Keratinocyte (primary cell): ENCODE measurements around the gene GAB1. TPM values are rescaled to one million over a fixed set of nuclear protein-coding genes. Genes with fewer than 3 reads are reported as not detected.
A peak's percentile ranks its signal among the peaks of the same experiment; 100 is the strongest.

ENCODE experiments used
- DNase-seq: peaks from one replicate; pipeline ENCODE4 v3.0.0-alpha.2; 2011; ENCODE audit warnings: low read depth, missing footprints, low spot score
- FAIRE-seq: peaks from 2 replicates; lab custom pipeline; 2011; peaks lifted over from hg19 to GRCh38; lab: Jason Lieb, UNC
- H2AFZ ChIP-seq: 2 replicates; pipeline ENCODE4 v1.6.0; 2012; ENCODE audit warnings: low read length, control low read depth, inconsistent platforms; ENCODE audit not compliant: control insufficient read depth
- H3K27ac ChIP-seq: 2 replicates; pipeline ENCODE4 v1.5.1; 2011; ENCODE audit warnings: low read length; ENCODE audit not compliant: control insufficient read depth, insufficient read depth
- H3K27me3 ChIP-seq: 3 replicates; pipeline ENCODE4 v1.6.0; 2011; ENCODE audit warnings: low read length; ENCODE audit not compliant: control insufficient read depth, insufficient read depth; ENCODE audit errors: extremely low read depth
- H3K36me3 ChIP-seq, 2 experiments: 2 replicates in 1 of 2; 3 replicates in 1 of 2; pipeline ENCODE4 v1.5.1; 2011; ENCODE audit warnings: low read length in 2 of 2, mild to moderate bottlenecking in 1 of 2; ENCODE audit not compliant: control insufficient read depth in 2 of 2, insufficient read depth in 2 of 2; ENCODE audit errors: extremely low read depth in 1 of 2
- H3K4me1 ChIP-seq: 3 replicates; pipeline ENCODE4 v1.5.1; 2011; ENCODE audit warnings: low read length; ENCODE audit not compliant: control insufficient read depth, insufficient read depth; ENCODE audit errors: extremely low read depth
- H3K4me2 ChIP-seq: 3 replicates; pipeline ENCODE4 v1.6.0; 2011; ENCODE audit warnings: low read depth, low read length; ENCODE audit not compliant: control insufficient read depth, insufficient read depth; ENCODE audit errors: extremely low read depth
- H3K4me3 ChIP-seq, 3 experiments: fragments of 200-600 bp in 1 of 3; sonication (generic) in 1 of 3; 2 replicates in 2 of 3; 3 replicates in 1 of 3; pipeline ENCODE4 v1.5.1; 2011 to 2016; ENCODE audit warnings: low read length in 3 of 3, mild to moderate bottlenecking in 3 of 3, control low read depth in 2 of 3, inconsistent platforms in 1 of 3, low read depth in 1 of 3, mixed read lengths in 1 of 3, mixed run types in 1 of 3, moderate library complexity in 1 of 3; ENCODE audit not compliant: control insufficient read depth in 2 of 3, insufficient read depth in 2 of 3; ENCODE audit errors: extremely low read depth in 1 of 3
- H3K79me2 ChIP-seq: 2 replicates; pipeline ENCODE4 v1.6.0; 2012; ENCODE audit warnings: low read length; ENCODE audit not compliant: control insufficient read depth, insufficient read depth
- H3K9ac ChIP-seq: 3 replicates; pipeline ENCODE4 v1.6.0; 2011; ENCODE audit warnings: low read length; ENCODE audit not compliant: control insufficient read depth, insufficient read depth; ENCODE audit errors: extremely low read depth
- H3K9me1 ChIP-seq: 3 replicates; pipeline ENCODE4 v1.6.0; 2011; ENCODE audit warnings: low read length; ENCODE audit not compliant: control insufficient read depth, insufficient read depth; ENCODE audit errors: extremely low read depth
- H3K9me3 ChIP-seq: 2 replicates; pipeline ENCODE4 v1.5.1; 2012; ENCODE audit warnings: low read depth, low read length; ENCODE audit not compliant: control insufficient read depth
- H4K20me1 ChIP-seq: 3 replicates; pipeline ENCODE4 v1.6.0; 2011; ENCODE audit warnings: low read length; ENCODE audit not compliant: control insufficient read depth, insufficient read depth; ENCODE audit errors: extremely low read depth
- CTCF ChIP-seq, 3 experiments: IDR thresholded peaks in 1 of 3; conservative IDR thresholded peaks in 1 of 3; optimal IDR thresholded peaks in 1 of 3; 2 replicates in 2 of 3; 3 replicates in 1 of 3; pipeline versions ENCODE3 to v1.5.1; 2011; ENCODE audit warnings: low read length in 3 of 3, mild to moderate bottlenecking in 3 of 3, moderate library complexity in 2 of 3, control low read depth in 1 of 3, inconsistent platforms in 1 of 3; ENCODE audit not compliant: insufficient read depth in 2 of 3; ENCODE audit errors: extremely low read depth in 1 of 3
- EZH2 ChIP-seq: IDR thresholded peaks from one replicate; pipeline ENCODE4 v1.6.1; 2012; ENCODE audit warnings: inconsistent platforms, mild to moderate bottlenecking, low read length, moderate library complexity
- dilution Hi-C: fragments of 300-500 bp; cut with MboI; formaldehyde crosslinking; loops from one replicate; pipeline ENCODE4 v1.7.0; 2020; ENCODE audit warnings: low sequenced_read_pairs; ENCODE audit not compliant: extremely low pct_ligation_motif_present
- polyA plus RNA-seq, 5 experiments: library from polyadenylated mRNA; depleted of rRNA in 3 of 5; stranded (reverse) in 3 of 5; stranded (forward) in 1 of 5; unstranded in 1 of 5; fragments of >200 nt; gene quantifications; 1 replicate in 1 of 5; 2 replicates in 3 of 5; 3 replicates in 1 of 5; pipeline versions ENCODE4 v1.2.1 to v1.2.3, GENCODE V29; 2011 to 2012; ENCODE audit warnings: missing spikeins in 2 of 5, low read depth in 1 of 5, low replicate concordance in 1 of 5

GAB1 gene
- polyA plus RNA-seq, 1 donor (not counting 4 experiments of a cell fraction or from before 2014, with no cell fraction given), result 11.0 TPM

DNA sequence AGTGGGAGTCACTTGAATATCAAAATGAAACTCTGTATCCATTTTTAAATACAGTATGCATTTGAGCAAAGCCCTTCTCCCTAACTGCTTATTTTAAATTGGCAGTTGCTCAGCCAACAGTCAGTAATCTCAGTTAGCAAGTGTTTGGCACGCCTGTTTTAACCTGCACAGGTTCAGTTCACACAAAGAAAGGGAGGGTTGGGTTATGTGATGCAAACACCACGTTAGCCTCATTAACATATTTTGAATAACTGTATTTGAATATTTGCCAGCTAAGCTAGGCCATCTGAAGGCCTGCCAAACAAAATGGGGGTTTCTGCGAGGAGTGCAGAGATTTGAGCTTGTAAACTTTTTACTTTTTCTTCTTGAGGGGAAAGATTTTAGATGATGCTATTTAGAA, 19.8 kb downstream of the GAB1 start:
- Histone ChIP-seq H3K9me1 (no peaks in the 10 kb centered on the region), H3K9me3 (no peaks in the 10 kb centered on the region), H3K4me2 (peak overlapping the region; percentile 79), H3K36me3 (no peaks in the 10 kb centered on the region), H2AFZ (no peak overlapping the region), H3K27me3 (no peaks in the 10 kb centered on the region), H3K4me3 (no peak overlapping the region), H3K4me1 (peaks cover 82% of the 10 kb centered on the region), H3K79me2 (peaks cover 28% of the 10 kb centered on the region), H4K20me1 (no peaks in the 10 kb centered on the region), H3K9ac (peak overlapping the region; percentile 68), H3K27ac (peak overlapping the region; percentile 88)
- dilution Hi-C loops, result no loop called here
- FAIRE-seq (peak; percentile 91), DNase-seq (no peak)
- TF ChIP-seq EZH2 (no peak), CTCF (optimal IDR thresholded peaks at IDR 0.05 in 1 of 3, IDR thresholded peaks at IDR 0.05 in 1 of 3, conservative IDR thresholded peaks at IDR 0.05 in 1 of 3; ENCODE audit: extremely low read depth in 1 of 3, insufficient read depth in 2 of 3, low read length in 3 of 3) (no peak)

DNA sequence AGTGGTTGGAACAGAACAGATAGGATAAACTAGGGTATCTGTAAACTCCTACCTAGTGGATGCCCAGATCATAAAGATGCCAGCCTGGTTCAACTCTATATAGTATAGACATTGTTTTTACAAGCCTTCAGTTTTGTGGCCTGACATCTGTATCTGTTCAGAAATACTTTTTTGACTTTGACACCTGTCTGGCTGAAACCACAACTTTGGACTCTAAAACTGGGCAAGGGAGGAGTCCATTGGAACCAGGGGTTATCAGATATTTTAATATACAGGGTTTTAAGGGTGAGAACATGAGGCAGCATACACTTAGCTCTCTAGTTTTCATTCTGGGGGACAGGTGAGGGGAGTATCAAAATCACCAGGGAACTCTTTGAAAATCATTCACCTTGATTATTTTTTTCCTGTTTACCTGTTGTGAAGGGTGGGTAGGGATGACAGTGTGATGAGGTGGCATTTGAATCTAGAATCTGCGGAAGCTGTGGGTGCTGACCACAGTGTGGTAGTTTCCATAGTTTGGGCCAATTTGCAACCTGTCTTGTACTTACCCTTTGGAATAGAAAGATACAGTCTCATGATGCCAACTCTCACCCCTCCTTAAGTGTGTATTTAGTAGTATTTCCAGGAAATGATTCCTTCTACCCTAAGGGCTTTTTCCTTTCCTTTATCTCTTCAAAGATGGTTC, 20.6 kb downstream of the GAB1 start:
- H3K9me1 ChIP-seq, result no peaks in the 10 kb centered on the region
- H3K27ac ChIP-seq, result peak overlapping the region; percentile 88
- no peaks in the 10 kb centered on the region for H4K20me1 ChIP-seq
- H2AFZ ChIP-seq, result no peak overlapping the region
- TF ChIP-seq CTCF (optimal IDR thresholded peaks at IDR 0.05 in 1 of 3, IDR thresholded peaks at IDR 0.05 in 1 of 3, conservative IDR thresholded peaks at IDR 0.05 in 1 of 3; ENCODE audit: extremely low read depth in 1 of 3, insufficient read depth in 2 of 3, low read length in 3 of 3) (no peak), EZH2 (no peak)
- H3K9ac ChIP-seq, result peak overlapping the region; percentile 50
- DNase-seq, result peak; percentile 61
- H3K9me3 ChIP-seq, result no peaks in the 10 kb centered on the region
- H3K27me3 ChIP-seq, result no peaks in the 10 kb centered on the region
- FAIRE-seq, result peak; percentile 84
- H3K4me2 ChIP-seq, result peak overlapping the region; percentile 79
- dilution Hi-C loops, result no loop called here
- H3K4me3 ChIP-seq, result no peak overlapping the region
- H3K36me3 ChIP-seq, result no peaks in the 10 kb centered on the region
- peaks cover 24% of the 10 kb centered on the region for H3K79me2 ChIP-seq
- peaks cover 74% of the 10 kb centered on the region for H3K4me1 ChIP-seq
